HG02884 (cell line): ENCODE results near the gene ULK4.
"Not testable (repeated sequence)": the region's sequence is repeated elsewhere in the genome, so short reads cannot be mapped to it uniquely, and the experiment has no call there.

Experiments
- ATAC-seq: cut with Tn5 transposase; IDR thresholded peaks from one replicate; pipeline ENCODE4 v1.9.1; 2021; ENCODE audit warnings: mild to moderate bottlenecking, moderate library complexity; ENCODE audit not compliant: unreplicated experiment

The ULK4 gene

GRCh38 chr3:41323467-41324155 is 638.3 kb downstream of the ULK4 start:
- ATAC-seq, result no peak

GRCh38 chr3:41321642-41321980 is 640.3 kb downstream of the ULK4 start:
- no peak for ATAC-seq

GRCh38 chr3:41320953-41321641 is 640.8 kb downstream of the ULK4 start:
- no peak for ATAC-seq

- ATAC-seq, result no peak
Measured at GRCh38 chr3:41318520-41318919, 643.4 kb downstream of the ULK4 start.

GRCh38 chr3:41317718-41318117 is 644.2 kb downstream of the ULK4 start:
- ATAC-seq, result no peak

- no peak for ATAC-seq
Measured at GRCh38 chr3:41317298-41317697, 644.6 kb downstream of the ULK4 start.

GRCh38 chr3:41315126-41315525 is 646.8 kb downstream of the ULK4 start:
- ATAC-seq, result no peak

- no peak for ATAC-seq
Measured at GRCh38 chr3:41308119-41308518, 653.8 kb downstream of the ULK4 start.

GRCh38 chr3:41307065-41307464 is 654.8 kb downstream of the ULK4 start:
- ATAC-seq, result no peak

GRCh38 chr3:41304593-41304992 is 657.3 kb downstream of the ULK4 start:
- no peak for ATAC-seq

- no peak for ATAC-seq
Measured at GRCh38 chr3:41302295-41302694, 659.6 kb downstream of the ULK4 start.

GRCh38 chr3:41301548-41301947 is 660.4 kb downstream of the ULK4 start:
- no peak for ATAC-seq

GRCh38 chr3:41299036-41299435 is 662.9 kb downstream of the ULK4 start:
- ATAC-seq, result no peak

GRCh38 chr3:41297750-41298149 is 664.2 kb downstream of the ULK4 start:
- ATAC-seq, result no peak

- no peak for ATAC-seq
Measured at GRCh38 chr3:41296556-41296955, 665.3 kb downstream of the ULK4 start.

GRCh38 chr3:41295740-41296139 is 666.2 kb downstream of the ULK4 start:
- ATAC-seq, result no peak

GRCh38 chr3:41293169-41293681 is 668.7 kb downstream of the ULK4 start:
- ATAC-seq, result no peak

- ATAC-seq, result no peak
Measured at GRCh38 chr3:41290736-41291135, 671.2 kb downstream of the ULK4 start.

GRCh38 chr3:41290306-41290705 is 671.6 kb downstream of the ULK4 start:
- no peak for ATAC-seq

- ATAC-seq, result no peak
Measured at GRCh38 chr3:41288785-41289184, 673.1 kb downstream of the ULK4 start.

GRCh38 chr3:41286305-41286704 is 675.6 kb downstream of the ULK4 start:
- no peak for ATAC-seq

- ATAC-seq, result not testable (repeated sequence)
Measured at GRCh38 chr3:41284934-41285333, 677.0 kb downstream of the ULK4 start.
